ENCODE data around the gene CLSTN3.
"Not testable (repeated sequence)": the region's sequence is repeated elsewhere in the genome, so short reads cannot be mapped to it uniquely, and the experiment has no call there.

The CLSTN3 gene

GRCh38 chr12:7099290-7099996, 30.7 kb upstream of the CLSTN3 start:
- Mint-ChIP-seq H3K27me3 (no peaks in the 10 kb centered on the region), H3K27ac (peak overlapping the region; percentile 35), H3K4me1 (peaks cover 22% of the 10 kb centered on the region), H3K36me3 (peaks cover 4% of the 10 kb centered on the region), H3K9me3 (no peaks in the 10 kb centered on the region), H3K4me3 (no peak overlapping the region)

GRCh38 chr12:7100239-7100638, 29.9 kb upstream of the CLSTN3 start:
- Mint-ChIP-seq H3K9me3 (no peaks in the 10 kb centered on the region), H3K4me1 (peaks cover 22% of the 10 kb centered on the region), H3K27me3 (no peaks in the 10 kb centered on the region), H3K27ac (no peak overlapping the region), H3K4me3 (no peak overlapping the region), H3K36me3 (peaks cover 4% of the 10 kb centered on the region)

- Mint-ChIP-seq H3K9me3 (peaks cover 8% of the 10 kb centered on the region), H3K4me1 (peaks cover 31% of the 10 kb centered on the region), H3K27me3 (no peaks in the 10 kb centered on the region), H3K27ac (peak overlapping the region; percentile 68), H3K4me3 (no peak overlapping the region), H3K36me3 (peaks cover 12% of the 10 kb centered on the region)
These were observed 29.0 kb upstream of the CLSTN3 start for GRCh38 chr12:7101047-7101693.

- Mint-ChIP-seq H3K27ac (peak overlapping the region; percentile 73), H3K36me3 (peaks cover 17% of the 10 kb centered on the region), H3K4me1 (peaks cover 36% of the 10 kb centered on the region), H3K4me3 (no peak overlapping the region), H3K27me3 (no peaks in the 10 kb centered on the region), H3K9me3 (peaks cover 10% of the 10 kb centered on the region)
These were observed 28.5 kb upstream of the CLSTN3 start for GRCh38 chr12:7101694-7102131.

GRCh38 chr12:7102582-7102981, 27.6 kb upstream of the CLSTN3 start:
- H3K27me3 Mint-ChIP-seq: no peaks in the 10 kb centered on the region
- peak overlapping the region; percentile 18 for H3K27ac Mint-ChIP-seq
- peaks cover 18% of the 10 kb centered on the region for H3K36me3 Mint-ChIP-seq
- peaks cover 42% of the 10 kb centered on the region for H3K4me1 Mint-ChIP-seq
- H3K9me3 Mint-ChIP-seq: peaks cover 10% of the 10 kb centered on the region
- no peak overlapping the region for H3K4me3 Mint-ChIP-seq

- H3K9me3 Mint-ChIP-seq: peaks cover 10% of the 10 kb centered on the region
- no peaks in the 10 kb centered on the region for H3K27me3 Mint-ChIP-seq
- no peak overlapping the region for H3K4me3 Mint-ChIP-seq
- H3K36me3 Mint-ChIP-seq: peaks cover 18% of the 10 kb centered on the region
- H3K4me1 Mint-ChIP-seq: peaks cover 48% of the 10 kb centered on the region
- H3K27ac Mint-ChIP-seq: peak overlapping the region; percentile 47
These were observed 26.2 kb upstream of the CLSTN3 start for GRCh38 chr12:7103837-7104584.

- Mint-ChIP-seq H3K4me3 (peak overlapping the region; percentile 71), H3K27ac (peak overlapping the region; percentile 79), H3K36me3 (peaks cover 14% of the 10 kb centered on the region), H3K27me3 (no peaks in the 10 kb centered on the region), H3K9me3 (peaks cover 10% of the 10 kb centered on the region), H3K4me1 (peaks cover 56% of the 10 kb centered on the region)
These were observed 24.1 kb upstream of the CLSTN3 start for GRCh38 chr12:7106082-7106481.

DNA sequence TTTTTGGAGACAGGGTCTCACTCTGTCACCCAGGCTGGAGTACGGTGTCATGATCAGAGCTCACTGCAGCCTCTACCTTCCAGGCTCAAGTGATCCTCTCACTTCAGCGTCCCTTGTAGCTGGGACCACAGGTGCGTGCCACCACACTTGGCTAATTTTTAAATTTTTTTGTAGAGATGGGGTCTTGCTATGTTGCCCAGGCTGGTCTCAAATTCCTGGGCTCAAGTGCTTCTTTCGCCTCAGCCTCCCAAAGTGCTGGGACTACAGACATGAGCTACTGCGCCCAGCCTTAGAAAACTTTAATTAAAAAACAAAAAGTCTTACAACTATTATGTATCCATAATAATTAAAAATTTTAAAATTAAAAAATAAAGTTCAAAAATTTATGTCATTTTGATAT, 23.0 kb upstream of the CLSTN3 start:
- H3K27ac Mint-ChIP-seq: peak overlapping the region; percentile 55
- H3K4me3 Mint-ChIP-seq: peak overlapping the region; percentile 39
- H3K4me1 Mint-ChIP-seq: peaks cover 52% of the 10 kb centered on the region
- H3K36me3 Mint-ChIP-seq: peaks cover 14% of the 10 kb centered on the region
- not testable (repeated sequence) for H3K9me3 Mint-ChIP-seq, H3K27me3 Mint-ChIP-seq

DNA sequence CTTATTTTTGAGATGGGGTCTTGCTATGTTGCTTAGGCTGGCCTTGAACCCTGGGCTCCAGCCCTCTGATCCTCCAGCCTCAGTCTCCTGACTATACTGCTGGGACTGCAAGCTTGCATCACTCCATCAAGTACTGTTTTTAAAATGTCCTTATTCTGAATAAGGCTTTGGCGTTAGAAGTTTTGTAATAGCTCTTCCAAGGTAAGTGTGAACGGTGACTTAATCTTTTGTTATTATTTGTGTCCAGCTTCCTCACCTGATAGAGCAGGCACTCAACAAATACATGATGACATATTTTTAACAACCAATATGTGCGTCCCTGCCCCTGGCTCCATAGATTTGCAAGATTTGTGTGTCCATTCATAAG, 22.6 kb upstream of the CLSTN3 start:
- Mint-ChIP-seq H3K4me1 (peaks cover 48% of the 10 kb centered on the region), H3K27ac (peak overlapping the region; percentile 91), H3K27me3 (no peaks in the 10 kb centered on the region), H3K9me3 (peaks cover 10% of the 10 kb centered on the region), H3K4me3 (peak overlapping the region; percentile 90), H3K36me3 (peaks cover 14% of the 10 kb centered on the region)

DNA sequence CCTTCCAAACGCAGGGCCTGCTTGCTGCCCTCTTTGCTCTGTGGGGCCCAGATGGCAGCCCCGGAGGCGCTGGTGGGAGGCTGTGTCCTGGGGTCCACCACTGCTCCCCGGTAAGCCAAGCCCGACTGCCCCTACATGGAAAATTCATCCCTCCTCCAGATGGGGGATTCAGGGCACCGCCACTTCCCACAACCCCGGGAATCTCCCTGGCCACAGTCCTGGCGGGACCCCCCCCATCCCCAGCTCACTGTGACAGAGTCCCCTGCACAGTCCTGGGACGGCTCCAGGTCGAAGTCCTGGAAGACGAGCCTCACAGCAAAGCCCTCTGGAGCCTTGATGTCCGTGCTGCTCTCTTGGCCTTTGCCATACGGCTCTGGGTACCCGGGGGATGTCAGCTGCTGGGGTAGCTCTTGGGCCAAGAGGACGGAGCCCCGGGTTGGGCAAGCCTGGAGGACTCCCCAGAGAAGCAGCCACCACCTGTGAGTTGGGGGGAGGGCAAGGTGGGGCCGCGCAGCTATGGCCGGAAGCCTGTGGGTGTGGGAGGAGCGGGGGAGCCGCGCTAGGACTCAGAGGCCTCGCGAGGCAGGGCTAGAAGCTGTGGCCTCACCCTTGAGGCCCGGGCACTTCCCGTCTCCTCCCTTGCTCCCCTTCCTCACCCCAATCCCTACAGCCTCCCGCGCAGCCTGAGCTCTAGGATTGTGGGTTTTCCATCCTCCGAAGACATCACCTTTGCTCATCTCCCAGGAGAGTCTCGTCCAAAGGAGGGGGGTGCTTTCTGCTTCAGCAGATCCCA, 22.0 kb upstream of the CLSTN3 start:
- H3K4me1 Mint-ChIP-seq: peaks cover 45% of the 10 kb centered on the region
- no peaks in the 10 kb centered on the region for H3K27me3 Mint-ChIP-seq
- H3K4me3 Mint-ChIP-seq: peak overlapping the region; percentile 90
- H3K27ac Mint-ChIP-seq: peak overlapping the region; percentile 91
- H3K36me3 Mint-ChIP-seq: peaks cover 14% of the 10 kb centered on the region
- H3K9me3 Mint-ChIP-seq: peaks cover 10% of the 10 kb centered on the region

GRCh38 chr12:7108796-7109571, 21.2 kb upstream of the CLSTN3 start, which contains the start of gene C1RL:
C1RL (minus strand) TSS chr12:7109214; CDS start chr12:7109180, 34 bp downstream.
- Mint-ChIP-seq H3K27me3 (no peaks in the 10 kb centered on the region), H3K4me3 (peak within 1 kb of the TSS; percentile 90), H3K36me3 (peaks cover 14% of the 10 kb centered on the region), H3K4me1 (peaks cover 41% of the 10 kb centered on the region), H3K9me3 (peaks cover 10% of the 10 kb centered on the region), H3K27ac (peak within 1 kb of the TSS; percentile 91)

GRCh38 chr12:7109572-7109920, 20.6 kb upstream of the CLSTN3 start:
- peaks cover 14% of the 10 kb centered on the region for H3K36me3 Mint-ChIP-seq
- H3K9me3 Mint-ChIP-seq: peaks cover 10% of the 10 kb centered on the region
- H3K4me1 Mint-ChIP-seq: peaks cover 39% of the 10 kb centered on the region
- peak overlapping the region; percentile 75 for H3K27ac Mint-ChIP-seq
- H3K4me3 Mint-ChIP-seq: peak overlapping the region; percentile 90
- no peaks in the 10 kb centered on the region for H3K27me3 Mint-ChIP-seq

- peaks cover 36% of the 10 kb centered on the region for H3K4me1 Mint-ChIP-seq
These were observed 19.5 kb upstream of the CLSTN3 start for GRCh38 chr12:7110661-7111060.

DNA sequence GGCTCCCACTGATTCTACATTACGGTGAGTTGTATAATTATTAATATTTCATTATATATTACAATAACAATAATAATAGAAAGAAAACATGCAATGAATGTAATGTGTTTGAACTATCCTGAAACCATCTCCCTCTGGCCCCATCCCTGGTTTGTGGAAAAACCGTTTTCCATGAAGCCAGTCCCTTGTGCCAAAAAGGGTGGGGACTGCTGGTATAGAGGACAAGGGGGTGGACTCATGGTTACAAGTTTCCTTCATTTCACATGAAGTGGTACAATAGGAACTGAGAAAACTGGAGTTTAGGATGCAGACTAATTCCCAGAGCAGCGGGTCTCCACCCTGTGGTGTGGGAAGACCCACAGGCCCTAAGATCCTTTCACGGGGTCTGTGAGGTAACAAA, 18.1 kb upstream of the CLSTN3 start:
- no peak overlapping the region for H3K27ac Mint-ChIP-seq
- H3K36me3 Mint-ChIP-seq: no peaks in the 10 kb centered on the region
- no peak overlapping the region for H3K4me3 Mint-ChIP-seq
- H3K4me1 Mint-ChIP-seq: peaks cover 22% of the 10 kb centered on the region
- no peaks in the 10 kb centered on the region for H3K9me3 Mint-ChIP-seq
- H3K27me3 Mint-ChIP-seq: no peaks in the 10 kb centered on the region

More at GRCh38 chr12:7110661-7111060, 19.5 kb upstream of the CLSTN3 start:
- Mint-ChIP-seq H3K27ac (no peak overlapping the region), H3K36me3 (peaks cover 11% of the 10 kb centered on the region), H3K27me3 (no peaks in the 10 kb centered on the region), H3K9me3 (peaks cover 7% of the 10 kb centered on the region), H3K4me3 (no peak overlapping the region)

Data from activated naive CD4-positive, alpha-beta T cell treated with anti-CD3 and anti-CD28 coated beads, Interleukin-2, amount 50 U/mL, for 24 hours (primary cell).